IgD-negative memory B cell (primary cell): ENCODE results near the gene ATG9A. TPM values are rescaled to one million over a fixed set of nuclear protein-coding genes. Genes with fewer than 3 reads are reported as not detected.
A peak's percentile ranks its signal among the peaks of the same experiment; 100 is the strongest.
"Not testable (repeated sequence)": the region's sequence is repeated elsewhere in the genome, so short reads cannot be mapped to it uniquely, and the experiment has no call there.

ENCODE experiments used
- H3K27ac Mint-ChIP-seq, 3 donors: one replicate each; pipeline ENCODE4 v1.8.0; 2020 to 2022; ENCODE audit warnings: mild to moderate bottlenecking in 3 of 3, mixed read lengths in 3 of 3, moderate library complexity in 1 of 3
- H3K27me3 Mint-ChIP-seq: one replicate; pipeline ENCODE4 v1.8.0; 2021; ENCODE audit warnings: mixed read lengths
- H3K36me3 Mint-ChIP-seq: one replicate; pipeline ENCODE4 v1.8.0; 2020; ENCODE audit warnings: mild to moderate bottlenecking, mixed read lengths
- H3K4me1 Mint-ChIP-seq, 3 donors: one replicate each; pipeline ENCODE4 v1.8.0; 2020 to 2022; ENCODE audit warnings: mixed read lengths in 3 of 3, mild to moderate bottlenecking in 1 of 3
- H3K4me3 Mint-ChIP-seq, 4 donors: one replicate each; pipeline ENCODE4 v1.8.0; 2020 to 2022; ENCODE audit warnings: mild to moderate bottlenecking in 4 of 4, mixed read lengths in 4 of 4, moderate library complexity in 3 of 4
- H3K9me3 Mint-ChIP-seq, 3 donors: one replicate each; pipeline ENCODE4 v1.8.0; 2020 to 2021; ENCODE audit warnings: mixed read lengths in 3 of 3, mild to moderate bottlenecking in 1 of 3
- polyA plus RNA-seq: library from polyadenylated mRNA; unstranded; fragments of 300-500 nt; fragmentation: Illumina TruSeq; gene quantifications from one replicate; pipeline ENCODE4 v1.2.3, GENCODE V29; 2021

The ATG9A gene
- polyA plus RNA-seq, 1 donor from 2014 or later = 19.6 TPM

DNA sequence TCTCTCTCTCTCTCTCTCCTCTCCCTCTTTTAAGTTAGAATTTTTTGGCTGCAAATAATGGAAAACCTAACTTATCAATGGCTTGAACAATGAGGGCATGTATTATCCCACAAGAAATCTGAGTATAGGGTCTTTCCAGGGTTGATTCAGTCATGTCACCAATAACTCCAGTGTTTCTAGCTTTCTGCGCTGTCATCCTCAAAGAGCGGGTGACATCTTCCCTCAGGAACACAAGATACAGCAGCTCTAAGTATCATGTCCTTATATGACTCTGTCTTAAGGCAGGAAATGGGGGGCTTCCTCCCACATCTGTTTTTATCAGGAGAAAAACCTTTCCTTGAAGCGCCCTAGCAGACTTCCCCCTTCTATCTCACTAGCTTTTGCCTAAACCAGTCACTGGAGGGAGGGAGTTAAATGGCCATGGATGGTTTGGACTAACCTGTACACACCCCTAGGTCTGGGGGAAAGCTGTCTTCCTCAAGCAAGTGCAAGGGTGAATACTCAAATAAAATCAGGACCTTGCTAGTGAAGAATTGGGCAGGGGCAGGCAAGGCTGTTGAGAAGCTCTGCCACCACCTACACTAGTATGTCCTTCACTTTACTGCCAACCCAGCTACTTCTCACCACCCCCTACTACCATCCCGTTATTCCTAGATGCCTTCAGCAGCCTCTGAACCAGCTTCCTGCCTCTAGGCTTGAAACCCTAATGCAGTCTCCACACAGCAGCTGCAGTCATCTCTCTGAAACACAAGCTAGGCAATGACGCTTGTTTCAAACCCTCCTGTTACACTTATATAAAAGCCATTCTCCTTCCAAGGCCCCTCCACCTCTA, 31.8 kb upstream of the ATG9A start:
- H3K36me3 Mint-ChIP-seq = peaks cover 2% of the 10 kb centered on the region
- peaks cover 0 to 4% (median 0%) of the 10 kb centered on the region in 3 donors for H3K4me1 Mint-ChIP-seq
- no peaks in the 10 kb centered on the region for H3K9me3 Mint-ChIP-seq
- H3K4me3 Mint-ChIP-seq = peak overlapping the region in 1 of 4 donors; percentile 40
- no peaks in the 10 kb centered on the region for H3K27me3 Mint-ChIP-seq
- H3K27ac Mint-ChIP-seq = peak overlapping the region in 1 of 3 donors; percentile 40

DNA sequence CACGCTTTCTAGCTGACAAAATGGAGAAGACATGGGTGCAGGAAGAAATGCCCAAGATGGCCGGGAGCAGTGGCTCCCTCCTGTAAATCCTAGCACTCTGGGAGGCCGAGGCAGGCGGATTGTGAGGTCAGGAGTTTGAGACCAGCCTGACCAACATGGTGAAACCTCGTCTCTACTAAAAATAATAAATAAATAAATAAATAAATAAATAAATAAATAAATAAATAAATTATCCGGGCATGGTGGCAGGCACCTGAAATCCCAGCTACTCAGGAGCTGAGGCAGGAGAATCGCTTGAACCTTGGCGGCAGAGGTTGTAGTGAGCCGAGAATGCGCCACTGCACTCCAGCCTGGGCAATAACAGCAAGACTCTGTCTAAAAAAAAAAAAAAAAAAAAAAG, 29.5 kb upstream of the ATG9A start:
- H3K27ac Mint-ChIP-seq = peak overlapping the region in 1 of 3 donors; percentile 39
- not testable (repeated sequence) for H3K9me3 Mint-ChIP-seq, H3K4me3 Mint-ChIP-seq, H3K27me3 Mint-ChIP-seq, H3K4me1 Mint-ChIP-seq, H3K36me3 Mint-ChIP-seq

GRCh38 chr2:219254590-219255201, 25.3 kb upstream of the ATG9A start:
- peaks cover 6% of the 10 kb centered on the region for H3K36me3 Mint-ChIP-seq
- H3K4me3 Mint-ChIP-seq = peak overlapping the region; percentile 84 to 97 (median 95)
- no peaks in the 10 kb centered on the region for H3K27me3 Mint-ChIP-seq
- no peaks in the 10 kb centered on the region for H3K9me3 Mint-ChIP-seq
- H3K4me1 Mint-ChIP-seq = peaks cover 22 to 36% (median 29%) of the 10 kb centered on the region in 3 donors
- H3K27ac Mint-ChIP-seq = peak overlapping the region; percentile 88 to 99 (median 88)

DNA sequence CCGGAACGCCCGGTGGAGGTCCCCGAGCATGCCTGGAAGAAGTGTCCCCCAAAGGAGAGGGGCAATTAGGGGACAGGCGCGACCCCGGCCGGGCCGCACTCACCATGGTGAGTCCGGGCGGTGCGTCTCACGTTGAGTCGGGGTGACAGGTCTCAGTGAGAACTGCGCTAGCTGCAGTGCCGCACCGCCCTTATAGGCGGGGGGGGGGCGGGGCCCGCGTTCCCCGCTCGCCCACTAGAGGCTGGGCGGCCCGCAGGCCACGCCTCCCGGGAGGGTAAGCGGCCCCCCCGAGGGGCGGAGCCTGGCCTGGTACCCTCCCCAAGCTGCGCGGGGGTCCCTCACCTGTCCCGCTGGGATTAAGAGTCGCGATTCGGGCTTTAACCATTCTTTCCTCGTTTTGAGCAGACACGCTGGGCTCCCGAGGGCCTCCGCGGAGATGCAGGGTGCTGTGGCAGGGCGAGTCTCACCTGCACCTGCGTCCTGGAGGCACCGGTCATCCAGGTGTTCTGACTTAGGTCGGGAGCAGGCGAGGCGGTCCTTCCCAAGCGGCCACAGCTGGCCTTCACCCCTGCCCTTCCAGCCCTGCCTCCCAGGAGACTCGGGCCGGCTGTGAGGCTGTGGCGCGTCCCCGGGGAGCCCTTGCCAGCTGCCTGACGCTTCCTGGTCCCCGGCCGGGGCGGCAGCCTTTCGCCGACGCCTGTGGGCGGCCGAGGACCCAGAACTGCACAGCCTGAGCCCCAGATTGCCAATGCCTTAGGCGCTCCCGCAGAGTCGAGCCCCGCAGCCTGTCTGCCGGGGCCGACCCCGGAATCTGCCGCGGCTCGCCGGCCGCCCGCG, 24.5 kb upstream of the ATG9A start, which contains the start of gene TUBA4A:
TUBA4A (minus strand) TSS at position 166 of the 837 bp plus-strand sequence; CDS start at position 106, 60 bp downstream.
- peaks cover 29 to 42% (median 36%) of the 10 kb centered on the region in 3 donors for H3K4me1 Mint-ChIP-seq
- H3K27me3 Mint-ChIP-seq = no peaks in the 10 kb centered on the region
- peaks cover 6% of the 10 kb centered on the region for H3K36me3 Mint-ChIP-seq
- peak within 1 kb of the TSS; percentile 84 to 97 (median 95) for H3K4me3 Mint-ChIP-seq
- H3K27ac Mint-ChIP-seq = peak within 1 kb of the TSS; percentile 88 to 99 (median 88)
- no peaks in the 10 kb centered on the region for H3K9me3 Mint-ChIP-seq

DNA sequence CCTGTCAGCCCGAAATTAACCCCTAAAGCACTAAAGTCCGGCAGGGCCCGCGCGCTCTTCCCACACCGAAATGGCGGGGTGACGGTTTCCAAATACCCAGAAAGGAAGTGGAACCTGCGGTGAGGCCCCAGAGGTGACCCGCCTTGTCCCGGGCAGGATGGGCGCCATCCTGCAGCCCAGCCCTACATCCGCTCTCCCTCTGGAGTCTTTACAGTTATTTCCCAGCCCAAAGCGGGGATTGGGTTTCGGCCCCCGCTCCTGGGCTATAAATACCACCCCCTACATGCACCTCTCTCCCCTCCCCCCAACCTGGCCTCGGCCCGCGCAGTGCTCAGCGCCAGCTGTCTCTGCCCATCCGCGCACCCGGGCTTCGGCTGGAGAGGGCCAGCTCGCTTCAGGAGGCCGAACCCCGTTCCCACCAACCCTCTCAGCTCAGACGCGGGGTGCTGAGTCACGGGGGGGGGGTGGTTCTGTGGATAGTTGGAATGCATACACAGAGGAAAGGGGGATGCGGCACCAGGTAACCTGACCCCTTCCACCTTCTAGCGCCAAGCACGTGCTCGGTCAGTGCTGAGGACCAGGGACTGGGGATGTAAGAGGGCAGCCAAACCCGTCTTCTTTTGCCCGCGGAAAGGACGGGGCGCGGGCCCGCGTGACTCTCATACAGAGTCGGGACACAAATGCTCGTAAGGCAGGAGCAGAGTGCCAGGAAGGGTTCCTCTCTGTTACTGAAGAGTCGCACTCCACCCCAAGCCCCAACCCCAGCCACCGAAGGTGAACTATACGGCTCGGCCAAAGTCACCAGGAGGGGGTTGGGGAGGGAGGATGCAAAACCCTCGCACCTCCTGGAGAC, 23.7 kb upstream of the ATG9A start, which contains the start of gene TUBA4B:
TUBA4B (plus strand) TSS at position 344 of the 853 bp plus-strand sequence; CDS start at position 509, 165 bp downstream.
- Mint-ChIP-seq H3K9me3 (no peaks in the 10 kb centered on the region), H3K4me1 (peaks cover 33 to 50% (median 43%) of the 10 kb centered on the region in 3 donors), H3K4me3 (peak within 1 kb of the TSS; percentile 84 to 97 (median 95)), H3K36me3 (peaks cover 6% of the 10 kb centered on the region), H3K27me3 (no peaks in the 10 kb centered on the region), H3K27ac (peak within 1 kb of the TSS; percentile 88 to 99 (median 88))

DNA sequence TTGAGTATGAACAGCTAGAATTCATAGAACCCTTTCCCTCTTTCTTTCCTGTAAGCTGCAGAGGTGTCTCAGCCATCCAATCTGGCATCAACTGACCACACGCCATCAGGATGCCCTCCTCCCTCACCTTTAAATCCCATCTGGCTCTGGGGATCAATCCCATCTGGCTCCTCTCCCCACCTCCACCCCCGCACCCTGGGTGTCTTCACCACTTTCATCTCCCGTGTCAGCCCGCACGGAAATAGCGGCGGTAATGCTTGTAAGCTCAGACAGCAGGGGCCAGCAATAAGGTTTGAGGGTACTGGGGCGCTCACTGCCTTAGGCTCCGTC, 23.1 kb upstream of the ATG9A start:
- H3K27ac Mint-ChIP-seq = peak overlapping the region; percentile 88 to 94 (median 88)
- H3K36me3 Mint-ChIP-seq = peaks cover 7% of the 10 kb centered on the region
- H3K9me3 Mint-ChIP-seq = no peaks in the 10 kb centered on the region

DNA sequence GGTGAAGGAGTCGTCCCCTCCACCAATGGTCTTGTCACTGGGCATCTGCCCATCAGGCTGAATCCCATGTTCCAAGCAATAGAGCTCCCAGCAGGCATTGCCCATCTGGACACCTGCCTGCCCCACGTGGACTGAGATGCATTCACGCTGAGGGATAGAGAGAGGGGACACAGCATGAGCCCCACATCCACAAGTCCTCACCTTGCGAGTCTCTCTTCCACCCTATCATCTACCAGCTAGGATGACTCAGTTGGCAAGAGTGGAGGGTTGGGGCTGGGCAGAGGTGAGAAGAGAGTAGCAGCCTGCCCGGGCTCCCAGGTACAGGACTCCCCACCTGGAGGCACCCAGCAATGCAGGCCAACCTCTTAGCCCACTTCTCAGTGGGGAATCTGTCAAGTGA, 22.6 kb upstream of the ATG9A start:
- H3K27ac Mint-ChIP-seq = peak overlapping the region; percentile 59 to 88 (median 88)
- peak overlapping the region; percentile 84 to 97 (median 95) for H3K4me3 Mint-ChIP-seq
- no peaks in the 10 kb centered on the region for H3K27me3 Mint-ChIP-seq
- no peaks in the 10 kb centered on the region for H3K9me3 Mint-ChIP-seq
- peaks cover 41 to 60% (median 49%) of the 10 kb centered on the region in 3 donors for H3K4me1 Mint-ChIP-seq
- peaks cover 7% of the 10 kb centered on the region for H3K36me3 Mint-ChIP-seq

More for the DNA sequence above, 23.1 kb upstream of the ATG9A start:
- Mint-ChIP-seq H3K4me1 (peaks cover 39 to 56% (median 47%) of the 10 kb centered on the region in 3 donors), H3K4me3 (peak overlapping the region; percentile 84 to 97 (median 95)), H3K27me3 (no peaks in the 10 kb centered on the region)

- H3K36me3 Mint-ChIP-seq = peaks cover 7% of the 10 kb centered on the region
- H3K27ac Mint-ChIP-seq = peak overlapping the region; percentile 59 to 88 (median 85)
- H3K27me3 Mint-ChIP-seq = no peaks in the 10 kb centered on the region
Observed at GRCh38 chr2:219251656-219252055, 22.2 kb upstream of the ATG9A start.

DNA sequence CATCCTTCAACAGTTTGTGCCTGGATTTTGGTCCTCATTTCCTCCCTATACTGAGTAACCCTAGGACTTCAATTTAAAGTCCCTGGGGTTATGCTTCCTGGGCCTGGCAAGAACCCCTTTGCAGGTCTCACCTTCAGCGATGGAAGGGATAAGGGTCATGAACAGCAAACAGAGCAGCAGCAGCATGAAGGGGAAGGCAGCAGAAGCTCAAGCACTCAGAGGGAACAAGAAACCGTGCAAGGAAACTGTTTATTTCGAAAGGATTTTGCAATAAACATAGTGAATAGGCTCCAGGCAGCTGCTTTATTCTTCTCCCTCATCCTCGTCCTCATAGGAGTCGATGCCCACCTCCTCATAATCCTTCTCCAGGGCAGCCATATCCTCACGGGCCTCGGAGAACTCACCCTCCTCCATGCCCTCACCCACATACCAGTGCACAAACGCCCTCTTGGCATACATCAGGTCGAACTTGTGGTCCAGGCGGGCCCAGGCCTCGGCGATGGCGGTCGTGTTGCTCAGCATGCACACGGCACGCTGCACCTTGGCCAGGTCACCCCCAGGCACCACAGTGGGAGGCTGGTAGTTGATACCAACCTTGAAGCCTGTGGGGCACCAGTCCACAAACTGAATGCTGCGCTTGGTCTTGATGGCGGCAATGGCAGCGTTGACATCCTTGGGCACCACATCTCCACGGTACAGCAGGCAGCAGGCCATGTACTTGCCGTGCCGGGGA, 20.8 kb upstream of the ATG9A start:
- H3K36me3 Mint-ChIP-seq = peaks cover 7% of the 10 kb centered on the region
- H3K27me3 Mint-ChIP-seq = no peaks in the 10 kb centered on the region

More at GRCh38 chr2:219251656-219252055, 22.2 kb upstream of the ATG9A start:
- H3K9me3 Mint-ChIP-seq = no peaks in the 10 kb centered on the region
- H3K4me3 Mint-ChIP-seq = peak overlapping the region; percentile 84 to 97 (median 95)
- H3K4me1 Mint-ChIP-seq = peaks cover 42 to 65% (median 49%) of the 10 kb centered on the region in 3 donors

DNA sequence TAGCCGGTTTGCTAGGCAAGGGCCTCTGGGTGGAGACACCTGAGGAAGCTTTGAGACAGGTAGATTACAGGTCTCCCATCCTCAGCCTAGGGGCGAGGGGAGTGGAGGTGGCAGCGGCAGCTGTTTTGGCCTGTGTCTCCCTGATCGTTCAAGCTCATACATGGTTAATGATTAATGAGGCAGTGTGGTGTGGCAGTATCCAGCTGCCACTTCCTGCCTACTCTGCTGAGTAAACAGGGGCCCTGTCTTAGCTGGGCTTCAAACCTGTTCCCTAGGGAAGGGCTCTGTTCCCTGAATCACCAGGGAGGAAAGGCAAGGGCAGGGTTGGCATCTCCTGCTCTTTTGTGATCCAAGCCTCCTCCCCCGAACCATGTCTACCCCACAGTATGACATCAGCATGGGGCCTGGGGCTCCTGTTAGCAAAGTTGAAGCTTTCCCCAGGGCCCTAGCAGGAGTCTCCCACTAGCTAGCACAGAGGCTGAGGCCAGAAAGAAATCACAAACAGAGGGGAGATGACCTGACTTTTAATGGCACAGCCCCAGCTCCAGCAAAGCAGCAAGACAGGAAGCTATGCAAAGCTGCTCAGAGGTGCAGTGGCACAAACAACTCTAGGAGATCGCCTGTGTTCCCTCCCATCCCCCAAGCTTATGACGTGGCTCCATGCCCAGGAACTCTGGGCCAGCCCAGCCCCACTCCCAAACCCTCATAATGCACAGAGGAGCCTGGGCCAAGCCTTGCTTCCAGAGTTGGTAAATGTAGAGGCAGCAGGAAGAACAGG, 20.0 kb upstream of the ATG9A start:
- H3K9me3 Mint-ChIP-seq = no peaks in the 10 kb centered on the region
- peak overlapping the region; percentile 85 to 96 (median 91) for H3K27ac Mint-ChIP-seq
- peak overlapping the region; percentile 83 to 95 (median 89) for H3K4me3 Mint-ChIP-seq
- H3K27me3 Mint-ChIP-seq = no peaks in the 10 kb centered on the region
- H3K4me1 Mint-ChIP-seq = peaks cover 50 to 68% (median 57%) of the 10 kb centered on the region in 3 donors
- peaks cover 7% of the 10 kb centered on the region for H3K36me3 Mint-ChIP-seq

More for the DNA sequence above, 20.8 kb upstream of the ATG9A start:
- Mint-ChIP-seq H3K27ac (peak overlapping the region; percentile 85 to 96 (median 92)), H3K9me3 (no peaks in the 10 kb centered on the region), H3K4me3 (peak overlapping the region; percentile 83 to 95 (median 89)), H3K4me1 (peaks cover 49 to 68% (median 54%) of the 10 kb centered on the region in 3 donors)

- H3K27me3 Mint-ChIP-seq = no peaks in the 10 kb centered on the region
- peak overlapping the region; percentile 85 to 96 (median 91) for H3K27ac Mint-ChIP-seq
- H3K4me3 Mint-ChIP-seq = peak overlapping the region; percentile 83 to 95 (median 89)
- no peaks in the 10 kb centered on the region for H3K9me3 Mint-ChIP-seq
- peaks cover 7% of the 10 kb centered on the region for H3K36me3 Mint-ChIP-seq
- peaks cover 50 to 68% (median 58%) of the 10 kb centered on the region in 3 donors for H3K4me1 Mint-ChIP-seq
Observed at GRCh38 chr2:219248845-219249202, 19.4 kb upstream of the ATG9A start.

DNA sequence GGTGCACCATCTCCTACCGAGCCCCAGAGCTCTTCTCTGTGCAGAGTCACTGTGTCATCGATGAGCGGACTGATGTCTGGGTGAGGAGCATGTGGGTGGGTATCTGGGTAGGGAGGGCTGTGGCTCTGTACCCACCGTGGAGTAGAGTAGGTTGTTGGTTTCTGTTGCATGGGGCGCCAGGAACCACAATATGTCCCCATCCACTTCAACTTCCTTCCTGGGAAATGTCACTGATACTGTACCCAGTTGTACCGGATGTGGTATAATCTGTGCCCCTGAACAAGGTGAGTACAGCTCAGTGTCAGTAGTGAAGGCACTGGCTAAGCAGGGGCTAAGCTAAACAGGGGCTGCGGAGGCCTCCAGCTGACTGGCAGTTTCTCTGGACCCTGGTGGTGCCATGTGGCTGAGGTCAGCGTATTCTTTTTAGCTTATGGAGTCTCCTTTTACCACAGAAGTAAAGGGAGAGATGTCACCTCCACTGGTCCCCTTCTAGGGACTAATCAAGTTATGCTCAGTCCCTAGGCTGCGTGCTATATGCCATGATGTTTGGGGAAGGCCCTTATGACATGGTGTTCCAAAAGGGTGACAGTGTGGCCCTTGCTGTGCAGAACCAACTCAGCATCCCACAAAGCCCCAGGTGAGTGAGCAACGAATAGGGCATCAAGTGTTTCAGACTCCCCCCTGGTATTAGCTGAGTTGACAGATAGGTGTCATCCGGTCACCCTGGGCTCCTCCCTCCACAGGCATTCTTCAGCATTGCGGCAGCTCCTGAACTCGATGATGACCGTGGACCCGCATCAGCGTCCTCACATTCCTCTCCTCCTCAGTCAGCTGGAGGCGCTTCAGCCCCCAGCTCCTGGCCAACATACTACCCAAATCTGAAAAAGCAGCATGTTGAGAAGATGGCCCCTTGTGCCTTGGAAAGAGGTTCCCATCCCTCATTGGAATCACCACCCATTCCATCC, 18.5 kb upstream of the ATG9A start:
- Mint-ChIP-seq H3K4me1 (peaks cover 50 to 68% (median 58%) of the 10 kb centered on the region in 3 donors), H3K4me3 (peak overlapping the region; percentile 83 to 95 (median 89)), H3K9me3 (no peaks in the 10 kb centered on the region), H3K27me3 (peaks cover 1% of the 10 kb centered on the region), H3K36me3 (peaks cover 7% of the 10 kb centered on the region), H3K27ac (peak overlapping the region; percentile 85 to 96 (median 93))
